ENCODE data around the gene PROZ. TPM values are rescaled to one million over a fixed set of nuclear protein-coding genes. Genes with fewer than 3 reads are reported as not detected.
A peak's percentile ranks its signal among the peaks of the same experiment; 100 is the strongest.

The PROZ gene
- polyA plus RNA-seq, 1 donor (not counting 4 experiments of a cell fraction or from before 2014, with no cell fraction given) = not detected

GRCh38 chr13:113218586-113218985, 60.1 kb downstream of the PROZ start:
- Histone ChIP-seq H2AFZ (ENCODE audit: control insufficient read depth, low read length) (no peak overlapping the region), H3K79me2 (ENCODE audit: control insufficient read depth, insufficient read depth, low read length) (peaks cover 98% of the 10 kb centered on the region), H3K4me2 (ENCODE audit: control insufficient read depth, extremely low read depth, insufficient read depth, low read depth, low read length) (no peak overlapping the region), H3K27me3 (ENCODE audit: control insufficient read depth, extremely low read depth, insufficient read depth, low read length) (no peaks in the 10 kb centered on the region), H3K9ac (ENCODE audit: control insufficient read depth, extremely low read depth, insufficient read depth, low read length) (peak overlapping the region; percentile 18), H3K4me3 (ENCODE audit: control insufficient read depth in 2 of 3, extremely low read depth in 1 of 3, insufficient read depth in 2 of 3, low read depth in 1 of 3, low read length in 3 of 3) (no peak overlapping the region), H4K20me1 (ENCODE audit: control insufficient read depth, extremely low read depth, insufficient read depth, low read length) (peaks cover 48% of the 10 kb centered on the region), H3K36me3 (ENCODE audit: control insufficient read depth in 2 of 2, extremely low read depth in 1 of 2, insufficient read depth in 2 of 2, low read length in 2 of 2) (peaks cover 12 to 28% of the 10 kb centered on the region in 2 experiments), H3K9me3 (ENCODE audit: control insufficient read depth, low read depth, low read length) (no peaks in the 10 kb centered on the region), H3K9me1 (ENCODE audit: control insufficient read depth, extremely low read depth, insufficient read depth, low read length) (peaks cover 11% of the 10 kb centered on the region), H3K27ac (ENCODE audit: control insufficient read depth, insufficient read depth, low read length) (no peak overlapping the region), H3K4me1 (ENCODE audit: control insufficient read depth, extremely low read depth, insufficient read depth, low read length) (peaks cover 18% of the 10 kb centered on the region)
- TF ChIP-seq CTCF (optimal IDR thresholded peaks at IDR 0.05 in 1 of 3, IDR thresholded peaks at IDR 0.05 in 1 of 3, conservative IDR thresholded peaks at IDR 0.05 in 1 of 3; ENCODE audit: extremely low read depth in 1 of 3, insufficient read depth in 2 of 3, low read length in 3 of 3) = no peak
- no peak for TF ChIP-seq EZH2 (IDR thresholded peaks at IDR 0.05; ENCODE audit: low read length)
- dilution Hi-C loops (cut with MboI; ENCODE audit: extremely low pct_ligation_motif_present, low sequenced_read_pairs) = no loop called here
- DNase-seq (ENCODE audit: low read depth, low spot score) = no peak
- no peak for FAIRE-seq

- Histone ChIP-seq H3K4me2 (ENCODE audit: control insufficient read depth, extremely low read depth, insufficient read depth, low read depth, low read length) (no peak overlapping the region), H3K9me3 (ENCODE audit: control insufficient read depth, low read depth, low read length) (no peaks in the 10 kb centered on the region), H3K4me1 (ENCODE audit: control insufficient read depth, extremely low read depth, insufficient read depth, low read length) (peaks cover 18% of the 10 kb centered on the region), H3K36me3 (ENCODE audit: control insufficient read depth in 2 of 2, extremely low read depth in 1 of 2, insufficient read depth in 2 of 2, low read length in 2 of 2) (peaks cover 16 to 30% of the 10 kb centered on the region in 2 experiments), H3K79me2 (ENCODE audit: control insufficient read depth, insufficient read depth, low read length) (peaks cover 95% of the 10 kb centered on the region), H2AFZ (ENCODE audit: control insufficient read depth, low read length) (no peak overlapping the region), H3K9me1 (ENCODE audit: control insufficient read depth, extremely low read depth, insufficient read depth, low read length) (peaks cover 11% of the 10 kb centered on the region), H4K20me1 (ENCODE audit: control insufficient read depth, extremely low read depth, insufficient read depth, low read length) (peaks cover 41% of the 10 kb centered on the region), H3K4me3 (ENCODE audit: control insufficient read depth in 2 of 3, extremely low read depth in 1 of 3, insufficient read depth in 2 of 3, low read depth in 1 of 3, low read length in 3 of 3) (no peak overlapping the region), H3K9ac (ENCODE audit: control insufficient read depth, extremely low read depth, insufficient read depth, low read length) (no peak overlapping the region), H3K27me3 (ENCODE audit: control insufficient read depth, extremely low read depth, insufficient read depth, low read length) (no peaks in the 10 kb centered on the region), H3K27ac (ENCODE audit: control insufficient read depth, insufficient read depth, low read length) (no peak overlapping the region)
- dilution Hi-C loops (cut with MboI; ENCODE audit: extremely low pct_ligation_motif_present, low sequenced_read_pairs) = no loop called here
- no peak for FAIRE-seq
- TF ChIP-seq EZH2 (IDR thresholded peaks at IDR 0.05; ENCODE audit: low read length) (no peak), CTCF (optimal IDR thresholded peaks at IDR 0.05 in 1 of 3, IDR thresholded peaks at IDR 0.05 in 1 of 3, conservative IDR thresholded peaks at IDR 0.05 in 1 of 3; ENCODE audit: extremely low read depth in 1 of 3, insufficient read depth in 2 of 3, low read length in 3 of 3) (no peak)
- no peak for DNase-seq (ENCODE audit: low read depth, low spot score)
Measured at GRCh38 chr13:113219256-113219940, 61.0 kb downstream of the PROZ start.
